Caki2 (cell line): ENCODE measurements around the gene GRIN2B. TPM values are rescaled to one million over a fixed set of nuclear protein-coding genes. Genes with fewer than 3 reads are reported as not detected.

Source experiments
- DNase-seq: peaks from one replicate; pipeline ENCODE4 v3.0.0-alpha.2; 2015; ENCODE audit warnings: low read depth
- in situ Hi-C: cut with HindIII; loops from 2 replicates; pipeline ENCODE4 v1.10.0; 2016; ENCODE audit warnings: low sequenced_read_pairs, low pct_unique_long_range_greater_than_20kb, mixed read lengths
- total RNA-seq: library from RNA; depleted of rRNA; stranded (reverse); fragments of >200 nt; shearing (Covaris generic); gene quantifications from 2 replicates; pipeline ENCODE4 v1.2.3, GENCODE V29; 2014; ENCODE audit warnings: low replicate concordance

Gene GRIN2B
- total RNA-seq, 1 experiment from 2014 or later, result 1.5 TPM

GRCh38 chr12:13962699-13963098, 18.7 kb downstream of the GRIN2B start:
- DNase-seq, result peak; percentile 17
- in situ Hi-C loops, result no loop called here

- no peak for DNase-seq
- in situ Hi-C loops, result no loop called here
Observed at GRCh38 chr12:13961971-13962370, 19.4 kb downstream of the GRIN2B start.

- peak; percentile 70 for DNase-seq
- in situ Hi-C loops, result no loop called here
Observed at GRCh38 chr12:13959131-13959723, 22.2 kb downstream of the GRIN2B start.

GRCh38 chr12:13957576-13957975, 23.8 kb downstream of the GRIN2B start:
- in situ Hi-C loops, result no loop called here
- DNase-seq, result no peak

- no peak for DNase-seq
- in situ Hi-C loops, result no loop called here
Observed at GRCh38 chr12:13956060-13956590, 25.3 kb downstream of the GRIN2B start.

- no peak for DNase-seq
- in situ Hi-C loops, result no loop called here
Observed at GRCh38 chr12:13952096-13952495, 29.3 kb downstream of the GRIN2B start.

- DNase-seq, result peak; percentile 86
- in situ Hi-C loops, result no loop called here
Observed at GRCh38 chr12:13950502-13950901, 30.9 kb downstream of the GRIN2B start.

- DNase-seq, result peak; percentile 46
Observed at GRCh38 chr12:13948621-13949020, 32.8 kb downstream of the GRIN2B start.

GRCh38 chr12:13947276-13947946, 34.0 kb downstream of the GRIN2B start:
- in situ Hi-C loops, result no loop called here
- peak; percentile 97 for DNase-seq

More at GRCh38 chr12:13948621-13949020, 32.8 kb downstream of the GRIN2B start:
- in situ Hi-C loops, result no loop called here

- DNase-seq, result peak; percentile 67
- in situ Hi-C loops, result no loop called here
Observed at GRCh38 chr12:13945641-13946040, 35.8 kb downstream of the GRIN2B start.

- in situ Hi-C loops, result no loop called here
- DNase-seq, result peak; percentile 23
Observed at GRCh38 chr12:13945236-13945635, 36.2 kb downstream of the GRIN2B start.

- DNase-seq, result no peak
- in situ Hi-C loops, result no loop called here
Observed at GRCh38 chr12:13942826-13943225, 38.6 kb downstream of the GRIN2B start.

GRCh38 chr12:13941258-13942249, 39.8 kb downstream of the GRIN2B start:
- DNase-seq, result peak; percentile 95

GRCh38 chr12:13940335-13940865, 41.0 kb downstream of the GRIN2B start:
- peak; percentile 33 for DNase-seq
- in situ Hi-C loops, result no loop called here

More at GRCh38 chr12:13941258-13942249, 39.8 kb downstream of the GRIN2B start:
- in situ Hi-C loops, result no loop called here

GRCh38 chr12:13937735-13938134, 43.7 kb downstream of the GRIN2B start:
- in situ Hi-C loops, result no loop called here
- no peak for DNase-seq

- DNase-seq, result no peak
- in situ Hi-C loops, result no loop called here
Observed at GRCh38 chr12:13935169-13935568, 46.2 kb downstream of the GRIN2B start.
